HepG2 (cell line): Measurements from ENCODE around the gene GFOD1. TPM values are rescaled to one million over a fixed set of nuclear protein-coding genes. Genes with fewer than 3 reads are reported as not detected.

Experiments used
- ATAC-seq: fragments of 200-7000 bp; cut with Tn5 transposase; 3 replicates; pipeline ENCODE4 v1.9.1; 2020; ENCODE audit warnings: mild to moderate bottlenecking, moderate library complexity
- BruUV-seq: library from RNA; stranded (reverse); fragments of 400-500 nt; replicated peaks from 2 replicates; lab custom pipeline; 2021; lab: Mats Ljungman, UMichigan
- CTCF ChIA-PET: fragments of 300-600 bp; formaldehyde crosslinking; extraction: SDS; loops from one replicate; lab custom pipeline; 2021; ENCODE audit warnings: low total read pairs, inconsistent platforms, low intra/inter-chr PET ratio; lab: Yijun Ruan, JAX
- POLR2A ChIA-PET: fragments of 350-600 bp; sonication (Branson Sonifier 250); formaldehyde crosslinking; loops from one replicate; lab custom pipeline; 2020; ENCODE audit warnings: antibody characterized with exemption, inconsistent platforms; lab: Yijun Ruan, JAX
- DNase-seq: peaks from one replicate; pipeline ENCODE4 v3.0.0-alpha.2; 2015; ENCODE audit warnings: low spot score
- FAIRE-seq: peaks from 3 replicates; lab custom pipeline; 2011; peaks lifted over from hg19 to GRCh38; lab: Jason Lieb, UNC
- H2AFZ ChIP-seq: one replicate; pipeline ENCODE4 v1.6.1; 2011; ENCODE audit warnings: low read length, inconsistent platforms
- H3K27ac ChIP-seq: fragments of 300-600 bp; 3 replicates; pipeline ENCODE4 v1.8.0; 2011; ENCODE audit warnings: mixed run types, mild to moderate bottlenecking, mixed read lengths, low read length, inconsistent platforms; ENCODE audit not compliant: insufficient read depth; ENCODE audit errors: extremely low read length
- H3K27me3 ChIP-seq, 2 experiments: fragments of 200-600 bp in 1 of 2; 2 replicates in 1 of 2; 3 replicates in 1 of 2; pipeline versions ENCODE4 v1.6.0 to v1.8.0; 2011; ENCODE audit warnings: low read length in 2 of 2, mild to moderate bottlenecking in 2 of 2, moderate library complexity in 2 of 2, inconsistent platforms in 1 of 2; ENCODE audit not compliant: insufficient read depth in 2 of 2, control insufficient read depth in 1 of 2
- H3K36me3 ChIP-seq, 2 experiments: fragments of 200-600 bp in 1 of 2; replicated peaks in 1 of 2; 2 replicates in 1 of 2; 3 replicates in 1 of 2; pipeline versions ENCODE4 v1.5.1 to v1.8.0; 2011; ENCODE audit warnings: low read length in 2 of 2, inconsistent platforms in 1 of 2; ENCODE audit not compliant: insufficient read depth in 2 of 2, control insufficient read depth in 1 of 2
- H3K4me1 ChIP-seq: 2 replicates; pipeline ENCODE4 v1.5.1; 2012; ENCODE audit warnings: low read length, inconsistent platforms; ENCODE audit not compliant: insufficient read depth
- H3K4me2 ChIP-seq: 2 replicates; pipeline ENCODE4 v1.6.0; 2011; ENCODE audit warnings: low read depth, low read length, inconsistent platforms
- H3K4me3 ChIP-seq, 3 experiments: fragments of 200-600 bp in 1 of 3; sonication (generic), shearing (Covaris generic) in 1 of 3; replicated peaks in 1 of 3; 2 replicates each; pipeline ENCODE4 v1.5.1; 2011 to 2016; ENCODE audit warnings: low read length in 3 of 3, inconsistent platforms in 2 of 3, low read depth in 2 of 3, mild to moderate bottlenecking in 2 of 3, control low read depth in 1 of 3, mixed read lengths in 1 of 3; ENCODE audit not compliant: insufficient read depth in 1 of 3
- H3K79me2 ChIP-seq: one replicate; pipeline ENCODE4 v1.6.1; 2011; ENCODE audit warnings: low read length, inconsistent platforms; ENCODE audit not compliant: insufficient read depth
- H3K9ac ChIP-seq: 2 replicates; pipeline ENCODE4 v1.6.0; 2011; ENCODE audit warnings: mild to moderate bottlenecking, low read depth, low read length, inconsistent platforms; ENCODE audit not compliant: insufficient read depth
- H3K9me3 ChIP-seq: 2 replicates; pipeline ENCODE4 v1.5.1; 2012; ENCODE audit warnings: mild to moderate bottlenecking, low read length
- H4K20me1 ChIP-seq: 2 replicates; pipeline ENCODE4 v1.6.0; 2011; ENCODE audit warnings: inconsistent platforms, mild to moderate bottlenecking, low read length, moderate library complexity; ENCODE audit not compliant: insufficient read depth
- BHLHE40 ChIP-seq: IDR thresholded peaks from 2 replicates; pipeline ENCODE4 v1.6.1; 2011; ENCODE audit warnings: low read length, improper control_type of control experiment
- FLYWCH1 ChIP-seq: sonication (generic); formaldehyde crosslinking; IDR thresholded peaks from 2 replicates; pipeline ENCODE4 v1.8.1; 2023; ENCODE audit warnings: mild to moderate bottlenecking, missing genetic modification reagents
- FOXK1 ChIP-seq: sonication (generic); formaldehyde crosslinking; IDR thresholded peaks from 2 replicates; pipeline ENCODE4 v1.4.0; 2020; ENCODE audit warnings: low read depth, missing genetic modification reagents, borderline replicate concordance
- GATAD2A ChIP-seq: IDR thresholded peaks from 2 replicates; pipeline ENCODE4 v1.6.1; 2016
- KLF15 ChIP-seq: sonication (generic); formaldehyde crosslinking; IDR thresholded peaks from 2 replicates; pipeline ENCODE4 v1.8.1; 2023; ENCODE audit warnings: borderline replicate concordance, mild to moderate bottlenecking, inconsistent platforms, missing genetic modification reagents, mixed read lengths
- MTERF4 ChIP-seq: sonication (generic); formaldehyde crosslinking; IDR thresholded peaks from 2 replicates; pipeline ENCODE4 v1.8.0; 2023; ENCODE audit warnings: mild to moderate bottlenecking, missing genetic modification reagents
- ZBTB39 ChIP-seq: sonication (generic); formaldehyde crosslinking; IDR thresholded peaks from 2 replicates; pipeline ENCODE4 v1.5.0; 2020; ENCODE audit warnings: missing genetic modification reagents
- ZFP37 ChIP-seq: sonication (generic); formaldehyde crosslinking; IDR thresholded peaks from 2 replicates; pipeline ENCODE4 v1.4.0; 2020; ENCODE audit warnings: missing genetic modification reagents, borderline replicate concordance
- ZNF468 ChIP-seq: sonication (generic); formaldehyde crosslinking; IDR thresholded peaks from 2 replicates; pipeline ENCODE4 v1.8.0; 2022; ENCODE audit warnings: mild to moderate bottlenecking, moderate library complexity, missing genetic modification reagents
- ZNF678 ChIP-seq: sonication (generic); formaldehyde crosslinking; IDR thresholded peaks from 2 replicates; pipeline ENCODE4 v1.4.0; 2020; ENCODE audit warnings: mild to moderate bottlenecking, missing genetic modification reagents
- ZNF782 ChIP-seq: sonication (generic); formaldehyde crosslinking; IDR thresholded peaks from 2 replicates; pipeline ENCODE4 v1.4.0; 2020; ENCODE audit warnings: missing genetic modification reagents, mild to moderate bottlenecking, borderline replicate concordance
- WGBS: methylation state at CpG from one replicate; pipeline ENCODE4 v1.1.6; 2017; ENCODE audit warnings: low lambda C conversion rate; 5-methylcytosine and 5-hydroxymethylcytosine counted together
- in situ Hi-C: cut with HindIII; loops from 2 replicates; pipeline ENCODE4 v1.10.0; 2017; ENCODE audit warnings: low pct_unique_long_range_greater_than_20kb; ENCODE audit not compliant: extremely low pct_ligation_motif_present
- intact Hi-C: fragments of 100-400 bp; cut with micrococcal nuclease; formaldehyde crosslinking; loops from one replicate; pipeline ENCODE4 v1.10.0; 2022; ENCODE audit not compliant: unreplicated experiment
- polyA plus RNA-seq, 8 experiments: library from polyadenylated mRNA; depleted of rRNA in 3 of 8; stranded (reverse) in 7 of 8; unstranded in 1 of 8; fragments of >200 nt; fragmentation: Illumina TruSeq in 4 of 8; extraction: Trizol in 4 of 8; gene quantifications; 2 replicates each; pipeline versions ENCODE4 v1.2.1 to v1.2.3, GENCODE V29; 2011 to 2016; ENCODE audit warnings: low read depth in 4 of 8, missing spikeins in 1 of 8, mixed read lengths in 1 of 8; ENCODE audit not compliant: insufficient read depth in 1 of 8
- total RNA-seq, 5 experiments: library from RNA; depleted of rRNA; stranded (reverse); fragments of >200 nt; fragmentation: Illumina TruSeq; extraction: Trizol; gene quantifications; 2 replicates each; pipeline ENCODE4 v1.2.3, GENCODE V29; 2016; ENCODE audit warnings: low read depth in 1 of 5
- TF ChIP-seq, protein P1 (sequence below): sonication (generic); formaldehyde crosslinking; IDR thresholded peaks from 2 replicates; pipeline ENCODE4 v1.4.0; 2020; ENCODE audit warnings: mild to moderate bottlenecking, missing genetic modification reagents, borderline replicate concordance

The GFOD1 gene
- total and polyA plus RNA-seq, 2 of the 13 experiments (the other 11 are each of a cell fraction or from before 2014, with no cell fraction given), result 1.9 to 6.4 TPM

DNA sequence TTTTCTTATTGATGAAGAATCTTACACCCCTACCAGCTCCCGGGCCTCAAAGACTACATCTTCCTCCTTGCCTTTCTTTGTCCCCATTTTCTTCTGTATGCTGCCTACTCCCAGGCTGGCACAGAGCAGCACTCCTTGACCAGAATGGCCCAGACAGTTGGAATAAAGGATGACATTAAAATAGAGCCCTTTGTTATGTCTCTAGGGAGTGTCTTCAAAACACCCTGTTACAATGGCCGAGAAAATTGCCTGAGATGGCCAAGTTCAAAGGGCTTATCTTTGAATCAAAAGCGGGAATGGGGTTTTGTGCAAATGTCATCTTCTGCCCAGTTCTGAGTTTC, 80.1 kb downstream of the GFOD1 start:
- ATAC-seq, result peak; percentile 23
- peaks cover 68% of the 10 kb centered on the region for H3K4me1 ChIP-seq
- no peak for FAIRE-seq
- peak overlapping the region; percentile 66 for H3K4me2 ChIP-seq
- peak overlapping the region; percentile 32 for H3K9ac ChIP-seq
- in situ Hi-C loops, result no loop called here
- peak overlapping the region; percentile 1 for H2AFZ ChIP-seq
- H3K4me3 ChIP-seq, result peak overlapping the region in 2 of 3 experiments; percentile 19 to 23; a peak in 3 of 6 replicates
- no peaks in the 10 kb centered on the region for H4K20me1 ChIP-seq
- no peak for DNase-seq
- ChIA-PET CTCF (no interaction called here), POLR2A (interaction anchor here (0.6 to 3.1 kb wide), 10 partner anchors 11 to 303 kb away, joined by 3 to 26 read pairs (median 6); partner anchors contain the start of genes NOL7, SIRT5 and TBC1D7)
- intact Hi-C loops, result loop anchor here (1.0 to 2.0 kb wide), 3 partner anchors 71 to 197 kb away; no protein-coding TSS in a partner anchor
- H3K79me2 ChIP-seq, result no peaks in the 10 kb centered on the region
- WGBS, result 31% methylated on average over 3 of the region's 3 CpGs
- no peaks in the 10 kb centered on the region for H3K9me3 ChIP-seq
- no peaks in the 10 kb centered on the region for H3K36me3 ChIP-seq
- peak overlapping the region; percentile 78 for H3K27ac ChIP-seq
- no peaks in the 10 kb centered on the region for H3K27me3 ChIP-seq
- BruUV-seq, result TSS peak; percentile 87
- TF ChIP-seq ZBTB39 (CRISPR knock-in tag) (0 out of 2 replicates have a peak, but pooled peaks have one; percentile 35), ZFP37 (no peak), GATAD2A (CRISPR knock-in tag) (no peak), KLF15 (no peak), BHLHE40 (0 out of 2 replicates have a peak, but pooled peaks have one; percentile 4), FLYWCH1 (CRISPR knock-in tag) (no peak), ZNF468 (CRISPR knock-in tag) (no peak), FOXK1 (CRISPR knock-in tag) (no peak), MTERF4 (CRISPR knock-in tag) (0 out of 2 replicates have a peak, but pooled peaks have one; percentile 21), ZNF782 (CRISPR knock-in tag) (0 out of 2 replicates have a peak, but pooled peaks have one; percentile 32), ZNF678 (no peak)
- TF ChIP-seq, protein P1, sequence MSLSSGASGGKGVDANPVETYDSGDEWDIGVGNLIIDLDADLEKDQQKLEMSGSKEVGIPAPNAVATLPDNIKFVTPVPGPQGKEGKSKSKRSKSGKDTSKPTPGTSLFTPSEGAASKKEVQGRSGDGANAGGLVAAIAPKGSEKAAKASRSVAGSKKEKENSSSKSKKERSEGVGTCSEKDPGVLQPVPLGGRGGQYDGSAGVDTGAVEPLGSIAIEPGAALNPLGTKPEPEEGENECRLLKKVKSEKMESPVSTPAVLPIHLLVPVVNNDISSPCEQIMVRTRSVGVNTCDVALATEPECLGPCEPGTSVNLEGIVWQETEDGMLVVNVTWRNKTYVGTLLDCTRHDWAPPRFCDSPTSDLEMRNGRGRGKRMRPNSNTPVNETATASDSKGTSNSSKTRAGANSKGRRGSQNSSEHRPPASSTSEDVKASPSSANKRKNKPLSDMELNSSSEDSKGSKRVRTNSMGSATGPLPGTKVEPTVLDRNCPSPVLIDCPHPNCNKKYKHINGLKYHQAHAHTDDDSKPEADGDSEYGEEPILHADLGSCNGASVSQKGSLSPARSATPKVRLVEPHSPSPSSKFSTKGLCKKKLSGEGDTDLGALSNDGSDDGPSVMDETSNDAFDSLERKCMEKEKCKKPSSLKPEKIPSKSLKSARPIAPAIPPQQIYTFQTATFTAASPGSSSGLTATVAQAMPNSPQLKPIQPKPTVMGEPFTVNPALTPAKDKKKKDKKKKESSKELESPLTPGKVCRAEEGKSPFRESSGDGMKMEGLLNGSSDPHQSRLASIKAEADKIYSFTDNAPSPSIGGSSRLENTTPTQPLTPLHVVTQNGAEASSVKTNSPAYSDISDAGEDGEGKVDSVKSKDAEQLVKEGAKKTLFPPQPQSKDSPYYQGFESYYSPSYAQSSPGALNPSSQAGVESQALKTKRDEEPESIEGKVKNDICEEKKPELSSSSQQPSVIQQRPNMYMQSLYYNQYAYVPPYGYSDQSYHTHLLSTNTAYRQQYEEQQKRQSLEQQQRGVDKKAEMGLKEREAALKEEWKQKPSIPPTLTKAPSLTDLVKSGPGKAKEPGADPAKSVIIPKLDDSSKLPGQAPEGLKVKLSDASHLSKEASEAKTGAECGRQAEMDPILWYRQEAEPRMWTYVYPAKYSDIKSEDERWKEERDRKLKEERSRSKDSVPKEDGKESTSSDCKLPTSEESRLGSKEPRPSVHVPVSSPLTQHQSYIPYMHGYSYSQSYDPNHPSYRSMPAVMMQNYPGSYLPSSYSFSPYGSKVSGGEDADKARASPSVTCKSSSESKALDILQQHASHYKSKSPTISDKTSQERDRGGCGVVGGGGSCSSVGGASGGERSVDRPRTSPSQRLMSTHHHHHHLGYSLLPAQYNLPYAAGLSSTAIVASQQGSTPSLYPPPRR, result no peak
